ENCODE results near the gene MYOM3. TPM values are rescaled to one million over a fixed set of nuclear protein-coding genes. Genes with fewer than 3 reads are reported as not detected.
A peak's percentile ranks its signal among the peaks of the same experiment; 100 is the strongest.

Gene MYOM3
- total RNA-seq, 1 experiment from 2014 or later, result 0.04 TPM

GRCh38 chr1:24120965-24121364, 9.0 kb upstream of the MYOM3 start:
- Histone ChIP-seq H2AFZ (ENCODE audit: low read length) (no peak overlapping the region), H3K9me3 (ENCODE audit: low read length) (no peaks in the 10 kb centered on the region), H4K20me1 (ENCODE audit: low read length) (no peaks in the 10 kb centered on the region), H3K79me2 (ENCODE audit: low read length) (no peaks in the 10 kb centered on the region), H3K4me2 (ENCODE audit: low read length) (no peak overlapping the region), H3K9ac (ENCODE audit: low read length) (no peak overlapping the region), H3K27me3 (ENCODE audit: low read length) (no peaks in the 10 kb centered on the region), H3F3A (ENCODE audit: low read length, unreplicated experiment) (no peaks in the 10 kb centered on the region), H3K4me3 (ENCODE audit: low read length) (no peak overlapping the region), H3K4me1 (ENCODE audit: insufficient read depth, low read length) (peaks cover 27% of the 10 kb centered on the region), H3K36me3 (ENCODE audit: low read depth, low read length) (no peaks in the 10 kb centered on the region), H3K27ac (ENCODE audit: low read length) (no peak overlapping the region), H3K9me2 (replicated peaks; ENCODE audit: low read length) (no peaks in the 10 kb centered on the region)
- no TSS peak for BruUV-seq (replicated peaks)
- ATAC-seq (no peak), DNase-seq (no peak)
- intact Hi-C loops (cut with micrococcal nuclease), result no loop called here
- no peak for TF ChIP-seq EZH2 (IDR thresholded peaks at IDR 0.05; ENCODE audit: low read length, unreplicated experiment)
- no peak for TF ChIP-seq CTCF (conservative IDR thresholded peaks at IDR 0.05; ENCODE audit: low read depth, low read length)
- TF ChIP-seq EZH2phosphoT487 (IDR thresholded peaks at IDR 0.05; ENCODE audit: borderline replicate concordance, low read length), result no peak
- ChIA-PET CTCF (no interaction called here), POLR2A (ENCODE audit: unreplicated experiment) (no interaction called here)

GRCh38 chr1:24119859-24120756, 8.2 kb upstream of the MYOM3 start:
- ChIA-PET CTCF (no interaction called here), POLR2A (ENCODE audit: unreplicated experiment) (no interaction called here)
- Histone ChIP-seq H4K20me1 (ENCODE audit: low read length) (no peaks in the 10 kb centered on the region), H3K36me3 (ENCODE audit: low read depth, low read length) (no peaks in the 10 kb centered on the region), H2AFZ (ENCODE audit: low read length) (peak overlapping the region; percentile 58), H3K4me2 (ENCODE audit: low read length) (peak overlapping the region; percentile 19), H3K9ac (ENCODE audit: low read length) (no peak overlapping the region), H3K27ac (ENCODE audit: low read length) (no peak overlapping the region), H3F3A (ENCODE audit: low read length, unreplicated experiment) (no peaks in the 10 kb centered on the region), H3K9me2 (replicated peaks; ENCODE audit: low read length) (no peaks in the 10 kb centered on the region), H3K4me1 (ENCODE audit: insufficient read depth, low read length) (peaks cover 30% of the 10 kb centered on the region), H3K27me3 (ENCODE audit: low read length) (no peaks in the 10 kb centered on the region), H3K79me2 (ENCODE audit: low read length) (no peaks in the 10 kb centered on the region), H3K4me3 (ENCODE audit: low read length) (no peak overlapping the region), H3K9me3 (ENCODE audit: low read length) (no peaks in the 10 kb centered on the region)
- no TSS peak for BruUV-seq (replicated peaks)
- intact Hi-C loops (cut with micrococcal nuclease), result loop anchor here (10.0 kb wide), 1 partner anchor 155 kb away; no protein-coding TSS in a partner anchor
- DNase-seq (peak; percentile 10), ATAC-seq (peak; percentile 58)
- TF ChIP-seq EZH2phosphoT487 (IDR thresholded peaks at IDR 0.05; ENCODE audit: borderline replicate concordance, low read length), result no peak
- no peak for TF ChIP-seq EZH2 (IDR thresholded peaks at IDR 0.05; ENCODE audit: low read length, unreplicated experiment)
- TF ChIP-seq CTCF (conservative IDR thresholded peaks at IDR 0.05; ENCODE audit: low read depth, low read length), result no peak

- Histone ChIP-seq H4K20me1 (ENCODE audit: low read length) (no peaks in the 10 kb centered on the region), H3K79me2 (ENCODE audit: low read length) (no peaks in the 10 kb centered on the region), H3K36me3 (ENCODE audit: low read depth, low read length) (no peaks in the 10 kb centered on the region), H3K9me2 (replicated peaks; ENCODE audit: low read length) (no peaks in the 10 kb centered on the region), H3K9me3 (ENCODE audit: low read length) (no peaks in the 10 kb centered on the region), H2AFZ (ENCODE audit: low read length) (0 out of 2 replicates have a peak overlapping the region, but pooled peaks have one; percentile 58), H3K4me1 (ENCODE audit: insufficient read depth, low read length) (peaks cover 34% of the 10 kb centered on the region), H3K27me3 (ENCODE audit: low read length) (no peaks in the 10 kb centered on the region), H3K4me3 (ENCODE audit: low read length) (no peak overlapping the region), H3K9ac (ENCODE audit: low read length) (no peak overlapping the region), H3K27ac (ENCODE audit: low read length) (no peak overlapping the region), H3F3A (ENCODE audit: low read length, unreplicated experiment) (no peaks in the 10 kb centered on the region), H3K4me2 (ENCODE audit: low read length) (peak overlapping the region; percentile 19; the same call in 1 of the 2 replicates)
- TF ChIP-seq CTCF (conservative IDR thresholded peaks at IDR 0.05; ENCODE audit: low read depth, low read length), result no peak
- TF ChIP-seq EZH2phosphoT487 (IDR thresholded peaks at IDR 0.05; ENCODE audit: borderline replicate concordance, low read length), result no peak
- TF ChIP-seq EZH2 (IDR thresholded peaks at IDR 0.05; ENCODE audit: low read length, unreplicated experiment), result no peak
- POLR2A ChIA-PET (ENCODE audit: unreplicated experiment), result no interaction called here
- CTCF ChIA-PET, result no interaction called here
- BruUV-seq (replicated peaks), result no TSS peak
- ATAC-seq (no peak), DNase-seq (no peak)
- intact Hi-C loops (cut with micrococcal nuclease), result loop anchor here (10.0 kb wide), 1 partner anchor 155 kb away; no protein-coding TSS in a partner anchor
Measured at GRCh38 chr1:24119489-24119858, 7.5 kb upstream of the MYOM3 start.

All from PC-3 (cell line).